IMR-90 (cell line): ENCODE data around the gene MORN5. TPM values are rescaled to one million over a fixed set of nuclear protein-coding genes. Genes with fewer than 3 reads are reported as not detected.

Source experiments
- ATAC-seq: fragments of 200-7000 bp; cut with Tn5 transposase; 2 replicates; pipeline ENCODE4 v1.9.1; 2020; ENCODE audit warnings: low read depth, mild to moderate bottlenecking, moderate library complexity
- BruUV-seq: library from RNA; stranded (reverse); fragments of 400-500 nt; replicated peaks from 2 replicates; lab custom pipeline; 2021; lab: Mats Ljungman, UMichigan
- CTCF ChIA-PET: fragments of 300-600 bp; formaldehyde crosslinking; extraction: SDS; loops from one replicate; lab custom pipeline; 2021; ENCODE audit warnings: antibody characterized with exemption; lab: Yijun Ruan, JAX
- POLR2A ChIA-PET: fragments of 300-600 bp; sonication (Branson Sonifier 250); formaldehyde crosslinking; loops from one replicate; lab custom pipeline; 2022; ENCODE audit warnings: antibody characterized with exemption; ENCODE audit not compliant: unreplicated experiment; lab: Charles Lee
- DNase-seq: peaks from one replicate; pipeline ENCODE4 v3.0.0; 2013
- H2AFZ ChIP-seq: replicated peaks from 2 replicates; pipeline ENCODE3; 2013; ENCODE audit warnings: low read length, mild to moderate bottlenecking; ENCODE audit not compliant: poor library complexity
- H2AK5ac ChIP-seq: 2 replicates; pipeline ENCODE4 v1.6.1; 2013; ENCODE audit warnings: low read depth, low read length, inconsistent platforms
- H2AK9ac ChIP-seq: replicated peaks from 2 replicates; pipeline ENCODE3; 2013; ENCODE audit warnings: mild to moderate bottlenecking, low read depth, low read length, moderate library complexity; ENCODE audit not compliant: poor library complexity
- H2BK120ac ChIP-seq: 2 replicates; pipeline ENCODE4 v1.6.1; 2013; ENCODE audit warnings: low read depth, low read length, inconsistent platforms
- H2BK15ac ChIP-seq: 3 replicates; pipeline ENCODE4 v1.6.1; 2013; ENCODE audit warnings: low read depth, low read length, inconsistent platforms
- H2BK20ac ChIP-seq: 2 replicates; pipeline ENCODE4 v1.6.1; 2013; ENCODE audit warnings: low read depth, mild to moderate bottlenecking, inconsistent platforms, low read length, moderate library complexity
- H2BK5ac ChIP-seq: 2 replicates; pipeline ENCODE4 v1.6.1; 2013; ENCODE audit warnings: mild to moderate bottlenecking, low read depth, low read length, inconsistent platforms; ENCODE audit not compliant: poor library complexity, severe bottlenecking
- H3K14ac ChIP-seq: replicated peaks from 2 replicates; pipeline ENCODE4 v1.6.1; 2013; ENCODE audit warnings: low read depth, low read length, inconsistent platforms
- H3K18ac ChIP-seq: 2 replicates; pipeline ENCODE4 v1.6.1; 2013; ENCODE audit warnings: low read depth, low read length, control low read depth
- H3K23ac ChIP-seq: 2 replicates; pipeline ENCODE4 v1.6.1; 2013; ENCODE audit warnings: low read depth, low read length, inconsistent platforms
- H3K27ac ChIP-seq: 2 replicates; pipeline ENCODE4 v1.5.1; 2013; ENCODE audit warnings: mild to moderate bottlenecking, control low read depth, low read length; ENCODE audit not compliant: insufficient read depth
- H3K27me3 ChIP-seq: 2 replicates; pipeline ENCODE4 v1.6.1; 2013; ENCODE audit warnings: low read length; ENCODE audit not compliant: control insufficient read depth, insufficient read depth
- H3K36me3 ChIP-seq: 2 replicates; pipeline ENCODE4 v1.6.1; 2013; ENCODE audit warnings: low read length, mixed read lengths; ENCODE audit not compliant: control insufficient read depth, insufficient read depth
- H3K4ac ChIP-seq: 2 replicates; pipeline ENCODE4 v1.6.1; 2013; ENCODE audit warnings: low read depth, low read length, inconsistent platforms
- H3K4me1 ChIP-seq: 2 replicates; pipeline ENCODE4 v1.6.1; 2013; ENCODE audit warnings: low read length, mixed read lengths; ENCODE audit not compliant: control insufficient read depth, insufficient read depth
- H3K4me2 ChIP-seq: 2 replicates; pipeline ENCODE4 v1.6.1; 2013; ENCODE audit warnings: low read depth, mild to moderate bottlenecking, control low read depth, low read length, moderate library complexity
- H3K4me3 ChIP-seq: 2 replicates; pipeline ENCODE4 v1.5.1; 2013; ENCODE audit warnings: low read depth, mild to moderate bottlenecking, control low read depth, low read length, moderate library complexity; ENCODE audit not compliant: insufficient read depth
- H3K56ac ChIP-seq: 2 replicates; pipeline ENCODE4 v1.6.1; 2013; ENCODE audit warnings: low read length, inconsistent platforms; ENCODE audit not compliant: insufficient read depth; ENCODE audit errors: extremely low read depth
- H3K79me1 ChIP-seq, 2 experiments: 2 replicates each; pipeline ENCODE4 v1.6.1; 2013; ENCODE audit warnings: low read length in 2 of 2, inconsistent platforms in 1 of 2, low read depth in 1 of 2
- H3K9ac ChIP-seq: 2 replicates; pipeline ENCODE4 v1.6.1; 2013; ENCODE audit warnings: low read depth, low read length, control low read depth
- H3K9me1 ChIP-seq: 2 replicates; pipeline ENCODE4 v1.6.1; 2013; ENCODE audit warnings: low read length, inconsistent platforms; ENCODE audit not compliant: insufficient read depth
- H3K9me3 ChIP-seq: 2 replicates; pipeline ENCODE4 v1.6.1; 2013; ENCODE audit warnings: low read length; ENCODE audit not compliant: control insufficient read depth, insufficient read depth
- H4K20me1 ChIP-seq: 2 replicates; pipeline ENCODE4 v1.6.1; 2013; ENCODE audit warnings: low read length, inconsistent platforms; ENCODE audit not compliant: insufficient read depth
- H4K5ac ChIP-seq: 2 replicates; pipeline ENCODE4 v1.6.1; 2013; ENCODE audit warnings: mild to moderate bottlenecking, low read depth, low read length, control low read depth
- H4K8ac ChIP-seq, 2 experiments: 2 replicates each; pipeline ENCODE4 v1.6.1; 2013; ENCODE audit warnings: low read depth in 2 of 2, low read length in 2 of 2, control low read depth in 1 of 2, inconsistent platforms in 1 of 2
- H4K91ac ChIP-seq: 2 replicates; pipeline ENCODE4 v1.6.1; 2013; ENCODE audit warnings: low read depth, low read length, inconsistent platforms; ENCODE audit not compliant: insufficient read depth
- BHLHE40 ChIP-seq: fragments of 150-350 bp; IDR thresholded peaks from 2 replicates; pipeline ENCODE4 v1.6.1; 2016; ENCODE audit warnings: mild to moderate bottlenecking, low read depth, low read length
- CTCF ChIP-seq: conservative IDR thresholded peaks from 2 replicates; pipeline ENCODE4 v1.5.1; 2012; ENCODE audit warnings: mild to moderate bottlenecking, low read depth, low read length, improper control_type of control experiment
- ELK1 ChIP-seq: fragments of 150-350 bp; IDR thresholded peaks from 2 replicates; pipeline ENCODE4 v1.6.1; 2016; ENCODE audit warnings: low read depth, mild to moderate bottlenecking, low read length, moderate library complexity, borderline replicate concordance
- FOS ChIP-seq: fragments of 150-350 bp; IDR thresholded peaks from 2 replicates; pipeline ENCODE4 v1.6.1; 2016; ENCODE audit warnings: low read depth, low read length
- MAFK ChIP-seq: IDR thresholded peaks from 2 replicates; pipeline ENCODE4 v1.6.1; 2012; ENCODE audit warnings: low read depth, low read length, improper control_type of control experiment
- MAZ ChIP-seq: IDR thresholded peaks from 2 replicates; pipeline ENCODE4 v1.6.1; 2012; ENCODE audit warnings: low read depth, mild to moderate bottlenecking, low read length, improper control_type of control experiment, moderate library complexity, borderline replicate concordance
- NFE2L2 ChIP-seq: fragments of 150-350 bp; IDR thresholded peaks from 2 replicates; pipeline ENCODE4 v1.6.1; 2016; ENCODE audit warnings: low read depth, mild to moderate bottlenecking, low read length
- POLR2A ChIP-seq: IDR thresholded peaks from 2 replicates; pipeline ENCODE4 v1.6.1; 2012; ENCODE audit warnings: mild to moderate bottlenecking, low read depth, low read length
- RCOR1 ChIP-seq: IDR thresholded peaks from 2 replicates; pipeline ENCODE4 v1.6.1; 2012; ENCODE audit warnings: mild to moderate bottlenecking, low read length, improper control_type of control experiment; ENCODE audit not compliant: insufficient replicate concordance
- RFX5 ChIP-seq: IDR thresholded peaks from 2 replicates; pipeline ENCODE4 v1.8.0; 2012; ENCODE audit warnings: low read depth, mild to moderate bottlenecking, low read length, moderate library complexity
- USF2 ChIP-seq: fragments of 150-350 bp; IDR thresholded peaks from 2 replicates; pipeline ENCODE4 v1.6.1; 2017; ENCODE audit warnings: mild to moderate bottlenecking, antibody characterized with exemption, low read length, low read depth
- WGBS, 2 experiments: methylation state at CpG; one replicate each; pipeline versions ENCODE4 v1.1.5 to v1.1.7; 2013; ENCODE audit warnings: missing lambda C conversion rate in 2 of 2; ENCODE audit not compliant: insufficient read length in 1 of 2; ENCODE audit errors: extremely low coverage in 2 of 2; 5-methylcytosine and 5-hydroxymethylcytosine counted together
- dilution Hi-C: fragments of 300-500 bp; cut with HindIII; formaldehyde crosslinking; loops from one replicate; pipeline ENCODE4 v1.14.3; 2018; ENCODE audit warnings: low sequenced_read_pairs; ENCODE audit not compliant: unreplicated experiment
- in situ Hi-C: fragments of 300-500 bp; cut with MboI; formaldehyde crosslinking; loops from 3 replicates; pipeline ENCODE4 v1.14.3; 2019; ENCODE audit warnings: low sequenced_read_pairs, inconsistent platforms, mixed read lengths
- intact Hi-C: fragments of 100-400 bp; cut with micrococcal nuclease; formaldehyde crosslinking; loops from 2 replicates; pipeline ENCODE4 v1.10.0; 2022
- polyA plus RNA-seq, 3 experiments: library from polyadenylated mRNA; depleted of rRNA; stranded (reverse); fragments of >200 nt; gene quantifications; 2 replicates each; pipeline ENCODE4 v1.2.3, GENCODE V29; 2012; ENCODE audit warnings: low replicate concordance in 1 of 3
- total RNA-seq: library from RNA; depleted of rRNA; stranded (reverse); fragments of >200 nt; gene quantifications from 2 replicates; pipeline ENCODE4 v1.2.3, GENCODE V29; 2012

MORN5 gene
- total and polyA plus RNA-seq, 2 of the 4 experiments (the other 2 are of a cell fraction) = not detected

- no peak overlapping the region for H2AK9ac ChIP-seq
- H4K20me1 ChIP-seq = peaks cover 4% of the 10 kb centered on the region; the same call in 1 of the 2 replicates
- no peak overlapping the region for H3K4me3 ChIP-seq
- H3K4me2 ChIP-seq = no peak overlapping the region
- 0 out of 2 replicates have a peak, but pooled peaks cover 4% of the 10 kb centered on the region for H3K4me1 ChIP-seq
- in situ Hi-C loops (no loop called here), dilution Hi-C loops (no loop called here), intact Hi-C loops (no loop called here)
- TF ChIP-seq RCOR1 = no peak
- no peak for TF ChIP-seq USF2
- no peak for TF ChIP-seq MAZ
- TF ChIP-seq NFE2L2 = no peak
- no peak for TF ChIP-seq BHLHE40
- no peak for TF ChIP-seq ELK1
- no peak for TF ChIP-seq FOS
- no peak for TF ChIP-seq RFX5
- TF ChIP-seq CTCF = no peak
- no peak for TF ChIP-seq MAFK
- no peak for TF ChIP-seq POLR2A
- H3K23ac ChIP-seq = no peak overlapping the region
- H2AK5ac ChIP-seq = no peak overlapping the region
- no peak overlapping the region for H4K8ac ChIP-seq
- no peaks in the 10 kb centered on the region for H3K79me1 ChIP-seq
- peaks cover 38% of the 10 kb centered on the region for H3K27me3 ChIP-seq
- no peak overlapping the region for H3K9ac ChIP-seq
- CTCF ChIA-PET = no interaction called here
- no peak overlapping the region for H3K18ac ChIP-seq
- H3K4ac ChIP-seq = no peak overlapping the region
- POLR2A ChIA-PET = no interaction called here
- ATAC-seq (no peak), DNase-seq (no peak)
- no TSS peak for BruUV-seq
- H3K56ac ChIP-seq = no peak overlapping the region
- no peak overlapping the region for H4K5ac ChIP-seq
- no peak overlapping the region for H4K91ac ChIP-seq
- H3K9me3 ChIP-seq = no peaks in the 10 kb centered on the region
- WGBS, 2 experiments = 44% methylated on average over 6 of the region's 7 CpGs; no CpG with 5 or more reads in 1 of the 2 experiments
- H2BK15ac ChIP-seq = no peak overlapping the region
- H2AFZ ChIP-seq = no peak overlapping the region
- H2BK120ac ChIP-seq = no peak overlapping the region
- H3K36me3 ChIP-seq = no peaks in the 10 kb centered on the region
- no peak overlapping the region for H2BK20ac ChIP-seq
- no peak overlapping the region for H3K27ac ChIP-seq
- no peaks in the 10 kb centered on the region for H3K9me1 ChIP-seq
- no peak overlapping the region for H3K14ac ChIP-seq
- no peak overlapping the region for H2BK5ac ChIP-seq
Observed at GRCh38 chr9:122197426-122197825, 37.7 kb downstream of the MORN5 start.
